D721Med (cell line): ENCODE results near the gene FAM25A.

Source experiments
- DNase-seq: peaks from one replicate; pipeline ENCODE4 v3.0.0; 2011; ENCODE audit warnings: low spot score; ENCODE audit not compliant: insufficient read length
- FAIRE-seq: peaks from 2 replicates; lab custom pipeline; 2011; peaks lifted over from hg19 to GRCh38; lab: Jason Lieb, UNC
- TF ChIP-seq, protein P1 (sequence below): IDR thresholded peaks from 2 replicates; pipeline ENCODE4 v1.5.1; 2012; ENCODE audit warnings: mild to moderate bottlenecking, control low read depth; ENCODE audit not compliant: insufficient read depth; ENCODE audit errors: missing control alignments

The FAM25A gene

DNA sequence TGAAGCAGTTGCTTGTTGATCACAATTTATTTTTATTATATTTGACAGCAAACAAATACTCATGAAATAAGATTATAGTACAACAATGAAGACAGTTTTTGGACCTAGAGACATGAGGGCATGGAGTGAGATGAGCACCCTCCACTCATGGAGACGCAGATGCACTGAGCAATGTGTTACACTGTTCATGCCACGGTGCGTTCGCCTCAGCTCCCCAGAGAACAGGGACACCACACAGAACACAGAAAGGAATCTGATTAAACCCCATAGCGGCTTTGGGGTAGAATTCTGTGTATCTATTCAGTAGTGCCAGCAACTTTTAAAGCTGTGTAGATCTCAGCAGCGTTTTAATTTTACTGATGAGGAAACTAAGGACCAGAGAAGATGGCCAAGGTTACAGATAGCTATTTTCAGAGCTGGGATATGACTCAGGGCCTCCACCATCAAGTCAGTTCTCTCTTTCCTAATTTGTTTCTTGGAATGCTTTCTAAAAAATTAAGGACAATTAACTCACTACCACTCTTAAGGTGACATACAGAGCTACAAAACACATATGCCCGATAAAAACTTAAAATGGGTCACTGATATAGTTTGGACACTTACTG, 33.6 kb downstream of the FAM25A start:
- FAIRE-seq (no peak), DNase-seq (no peak)
- TF ChIP-seq, protein P1, sequence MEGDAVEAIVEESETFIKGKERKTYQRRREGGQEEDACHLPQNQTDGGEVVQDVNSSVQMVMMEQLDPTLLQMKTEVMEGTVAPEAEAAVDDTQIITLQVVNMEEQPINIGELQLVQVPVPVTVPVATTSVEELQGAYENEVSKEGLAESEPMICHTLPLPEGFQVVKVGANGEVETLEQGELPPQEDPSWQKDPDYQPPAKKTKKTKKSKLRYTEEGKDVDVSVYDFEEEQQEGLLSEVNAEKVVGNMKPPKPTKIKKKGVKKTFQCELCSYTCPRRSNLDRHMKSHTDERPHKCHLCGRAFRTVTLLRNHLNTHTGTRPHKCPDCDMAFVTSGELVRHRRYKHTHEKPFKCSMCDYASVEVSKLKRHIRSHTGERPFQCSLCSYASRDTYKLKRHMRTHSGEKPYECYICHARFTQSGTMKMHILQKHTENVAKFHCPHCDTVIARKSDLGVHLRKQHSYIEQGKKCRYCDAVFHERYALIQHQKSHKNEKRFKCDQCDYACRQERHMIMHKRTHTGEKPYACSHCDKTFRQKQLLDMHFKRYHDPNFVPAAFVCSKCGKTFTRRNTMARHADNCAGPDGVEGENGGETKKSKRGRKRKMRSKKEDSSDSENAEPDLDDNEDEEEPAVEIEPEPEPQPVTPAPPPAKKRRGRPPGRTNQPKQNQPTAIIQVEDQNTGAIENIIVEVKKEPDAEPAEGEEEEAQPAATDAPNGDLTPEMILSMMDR = no peak

DNA sequence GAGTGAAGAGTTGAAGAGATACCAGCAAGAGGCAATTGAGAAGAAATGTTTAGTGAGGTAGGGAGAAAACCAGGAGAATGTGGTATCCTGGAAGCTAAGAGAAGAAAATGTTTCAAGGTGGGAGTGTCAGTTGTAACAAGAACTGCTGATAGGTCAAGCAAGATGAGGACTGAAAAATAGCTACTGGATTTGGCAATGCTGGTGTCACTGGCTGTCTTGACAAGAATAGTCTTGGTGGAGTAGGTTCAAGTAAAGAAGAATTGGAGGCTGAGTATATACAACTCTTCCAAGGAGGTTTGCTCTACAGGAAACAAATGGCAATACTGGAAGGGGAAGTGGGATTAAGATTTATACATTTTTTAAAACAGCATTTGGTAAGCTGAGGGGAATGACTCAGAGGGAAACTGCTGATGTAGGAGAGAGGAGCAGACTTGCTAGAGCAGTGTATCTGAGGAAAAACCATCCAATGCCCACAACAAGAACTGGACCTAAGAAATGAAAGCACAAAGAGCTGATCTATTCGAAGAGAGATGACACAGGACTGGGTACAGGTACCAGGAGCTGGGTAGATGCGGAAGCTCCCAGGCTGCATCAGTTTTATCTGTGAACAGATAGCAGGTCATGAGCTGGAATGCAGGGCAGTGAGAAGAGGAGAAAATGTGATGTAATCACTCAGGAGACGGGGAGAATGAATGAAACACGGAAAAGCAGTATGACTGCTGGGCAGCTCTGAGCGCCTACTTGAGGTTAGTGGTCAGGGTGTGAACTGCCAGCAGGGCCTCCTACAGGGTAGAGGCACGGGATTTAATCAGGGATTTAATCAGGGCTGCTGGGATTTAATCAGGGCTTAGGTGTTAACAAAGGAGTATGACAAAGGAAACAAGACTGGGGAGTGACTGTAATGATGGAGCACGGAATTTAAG, 34.5 kb downstream of the FAM25A start:
- TF ChIP-seq, protein P1 = peak; percentile 31
- DNase-seq = peak; percentile 58
- FAIRE-seq = no peak

- TF ChIP-seq, protein P1 = no peak
- no peak for DNase-seq
- FAIRE-seq = no peak
Observed at GRCh38 chr10:87058171-87058570, 38.1 kb downstream of the FAM25A start.

- TF ChIP-seq, protein P1 = no peak
- no peak for DNase-seq
- no peak for FAIRE-seq
Observed at GRCh38 chr10:87059401-87059800, 39.3 kb downstream of the FAM25A start.

DNA sequence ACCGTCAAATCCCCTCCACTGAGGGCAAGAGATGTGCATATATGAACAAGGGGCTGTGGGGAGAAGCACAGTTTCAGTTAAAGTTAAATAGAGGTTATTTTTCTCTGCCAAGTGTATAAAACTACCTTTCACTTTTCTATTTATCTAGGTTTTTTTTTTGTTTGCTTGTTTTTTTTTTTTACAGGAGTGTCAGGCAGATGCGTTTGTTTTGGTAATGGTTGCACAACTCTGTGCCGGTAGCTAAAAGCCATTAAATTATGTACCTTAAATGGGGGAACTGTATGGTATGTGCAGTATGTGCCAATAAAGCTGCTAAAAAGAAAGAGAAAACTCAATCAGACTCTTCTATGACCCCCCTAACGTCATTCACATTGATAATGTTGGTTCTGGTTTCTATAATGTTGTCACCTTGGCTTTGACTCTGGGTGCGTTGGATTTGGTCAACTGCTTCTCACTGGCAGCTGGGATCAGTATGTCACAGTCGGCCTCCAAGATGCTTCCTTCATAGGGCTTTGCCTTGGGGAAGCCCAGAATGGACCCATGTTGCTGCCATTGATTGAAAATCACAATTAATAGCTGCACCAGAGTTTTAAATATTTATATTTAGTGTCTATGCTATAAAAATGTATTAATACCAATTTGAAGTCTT, 40.3 kb downstream of the FAM25A start:
- FAIRE-seq = no peak

DNA sequence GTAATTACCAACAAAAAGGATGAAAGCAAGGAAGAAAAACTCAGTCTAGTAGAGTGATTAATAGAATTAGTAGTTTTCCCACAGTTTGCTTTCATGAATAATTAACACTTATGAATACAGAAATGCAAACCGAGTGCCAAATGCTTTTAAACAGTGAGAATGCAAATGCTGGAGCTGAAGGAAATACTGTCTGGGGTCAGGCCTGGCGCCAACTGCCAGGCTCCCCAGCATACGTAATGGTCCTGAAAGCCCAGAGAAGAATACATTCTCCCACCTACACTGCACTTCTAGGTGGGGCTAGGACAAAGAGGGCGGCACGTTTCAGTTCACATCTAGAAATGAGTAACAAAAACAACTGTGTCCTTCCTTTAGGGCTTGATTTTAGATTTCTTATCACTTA, 44.6 kb downstream of the FAM25A start:
- FAIRE-seq = no peak
- TF ChIP-seq, protein P1 = no peak
- DNase-seq = no peak

More for the DNA sequence above, 40.3 kb downstream of the FAM25A start:
- no peak for DNase-seq
- TF ChIP-seq, protein P1 = no peak

- DNase-seq (no peak), FAIRE-seq (no peak)
- TF ChIP-seq, protein P1 = no peak
Observed at GRCh38 chr10:87066178-87066577, 46.1 kb downstream of the FAM25A start.
